Progenitor cell of endocrine pancreas (in vitro differentiated cells): Measurements from ENCODE around the gene VPREB3. TPM values are rescaled to one million over a fixed set of nuclear protein-coding genes. Genes with fewer than 3 reads are reported as not detected.

Source experiments
- DNase-seq: peaks from one replicate; pipeline ENCODE4 v3.0.0; 2021; ENCODE audit warnings: low spot score; ENCODE audit not compliant: unreplicated experiment
- H3K27ac Mint-ChIP-seq: 2 replicates; pipeline ENCODE4 v1.8.0; 2021; ENCODE audit warnings: mild to moderate bottlenecking, moderate library complexity, mixed read lengths
- H3K27me3 Mint-ChIP-seq: 2 replicates; pipeline ENCODE4 v1.8.0; 2021; ENCODE audit warnings: mixed read lengths
- H3K36me3 Mint-ChIP-seq: 2 replicates; pipeline ENCODE4 v1.8.0; 2022; ENCODE audit warnings: mixed read lengths; ENCODE audit not compliant: insufficient read depth
- H3K4me1 Mint-ChIP-seq: 2 replicates; pipeline ENCODE4 v1.8.0; 2021; ENCODE audit warnings: low read depth, mixed read lengths
- H3K4me3 Mint-ChIP-seq: 2 replicates; pipeline ENCODE4 v1.8.0; 2021; ENCODE audit warnings: low read depth, mild to moderate bottlenecking, moderate library complexity, mixed read lengths
- H3K9me3 Mint-ChIP-seq: 2 replicates; pipeline ENCODE4 v1.8.0; 2021; ENCODE audit warnings: low read depth, mixed read lengths
- CTCF ChIP-seq: fragments of 200-600 bp; sonication (generic); IDR thresholded peaks from one replicate; pipeline ENCODE4 v1.5.0; 2021; ENCODE audit warnings: antibody characterized with exemption, mild to moderate bottlenecking; ENCODE audit not compliant: unreplicated experiment
- long read RNA-seq: library from polyadenylated mRNA; unstranded; transcript quantifications from one replicate; pipeline ENCODE4 v2.0.0, GENCODE V29; 2020
- total RNA-seq: library from RNA; stranded (reverse); gene quantifications from 2 replicates; pipeline ENCODE4 v1.2.1, GENCODE V29; 2021

The VPREB3 gene
- not detected in 2 replicates for total RNA-seq
- long read RNA-seq, partial matches to known transcripts, result 0 of 1 reads
- long read RNA-seq, other reads (novel, unspliced or antisense), result 1 of 1 reads

DNA sequence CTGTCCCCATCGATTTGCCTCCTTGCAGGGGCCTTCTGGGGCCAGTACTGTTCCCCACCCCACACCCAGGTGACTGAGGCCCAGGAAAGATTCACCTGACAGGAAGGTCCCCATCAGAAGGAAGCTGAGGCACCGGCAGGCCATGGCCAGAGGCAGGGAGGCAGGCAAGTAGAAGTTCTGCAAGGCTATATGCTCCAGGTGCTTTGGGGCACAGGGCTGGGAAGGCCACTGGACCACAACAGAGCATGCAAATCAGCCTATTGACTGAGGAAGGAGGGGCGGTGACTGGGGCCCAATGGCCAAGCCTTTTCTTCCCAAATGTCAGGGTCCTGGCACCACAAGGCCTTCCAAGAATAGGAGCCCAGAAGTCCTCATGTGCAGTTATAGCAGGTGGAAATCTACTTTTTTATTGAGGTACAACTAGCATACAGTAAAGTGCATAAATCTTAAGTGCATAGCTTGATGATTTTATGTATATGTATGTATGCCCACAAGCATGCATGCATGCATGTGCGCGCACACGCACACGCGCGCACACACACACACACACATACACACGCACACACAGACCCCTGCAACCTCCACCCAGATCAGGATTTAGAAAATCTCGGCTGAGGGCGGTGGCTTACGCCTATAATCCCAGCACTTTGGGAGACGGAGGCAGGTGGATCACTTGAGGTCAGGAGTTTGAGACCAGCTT is at the start of gene VPREB3:
TSS of gene VPREB3 (minus strand) at position 206 of the 700 bp plus-strand sequence. CDS start at position 144, 62 bp downstream.
- peaks cover 10% of the 10 kb centered on the region for H3K4me1 Mint-ChIP-seq
- H3K36me3 Mint-ChIP-seq, result peaks cover 2% of the 10 kb centered on the region
- no peak for DNase-seq
- H3K27ac Mint-ChIP-seq, result no peak within 1 kb of the TSS
- H3K9me3 Mint-ChIP-seq, result no peaks in the 10 kb centered on the region
- no peak for TF ChIP-seq CTCF
- H3K4me3 Mint-ChIP-seq, result peak within 1 kb of the TSS; percentile 16
- H3K27me3 Mint-ChIP-seq, result no peaks in the 10 kb centered on the region

DNA sequence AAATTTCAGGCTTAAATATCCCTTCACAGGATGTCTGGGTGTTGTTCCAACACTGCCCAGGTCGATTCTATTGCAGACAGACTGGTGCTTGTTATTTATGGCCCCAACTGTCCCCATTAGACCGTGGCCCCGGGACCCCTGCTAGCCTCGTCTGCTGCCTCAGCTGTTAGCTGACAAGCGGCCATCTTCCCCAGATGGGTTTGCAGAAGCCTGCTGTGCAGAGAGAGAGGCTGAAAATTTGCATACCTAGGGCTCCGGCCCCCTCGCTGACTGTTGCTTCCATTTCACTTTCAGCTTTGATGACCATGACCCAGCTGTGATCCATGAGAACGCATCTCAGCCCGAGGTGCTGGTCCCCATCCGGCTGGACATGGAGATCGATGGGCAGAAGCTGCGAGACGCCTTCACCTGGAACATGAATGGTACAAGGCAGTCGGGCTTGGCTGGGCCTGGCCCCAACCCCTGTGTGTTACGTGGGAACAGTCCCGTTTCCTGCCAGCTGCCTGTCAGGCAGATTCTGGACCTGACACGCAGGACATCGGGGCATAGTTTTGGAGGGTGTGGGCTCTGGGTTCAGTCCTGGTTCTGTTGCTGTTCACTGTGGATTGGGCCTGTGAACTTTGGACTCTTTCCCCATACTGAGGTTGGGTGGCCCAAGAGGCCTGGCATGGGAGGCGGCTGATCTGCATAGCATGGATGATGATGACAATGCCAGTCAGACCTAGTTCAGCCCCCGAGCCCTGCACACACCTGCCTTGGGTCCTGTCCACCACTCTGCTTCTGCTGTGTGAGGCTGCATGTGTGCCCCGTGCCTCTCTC is 49.0 kb upstream of the VPREB3 start:
- Mint-ChIP-seq H3K27ac (peak overlapping the region; percentile 56), H3K27me3 (no peaks in the 10 kb centered on the region), H3K9me3 (no peaks in the 10 kb centered on the region), H3K36me3 (peaks cover 46% of the 10 kb centered on the region), H3K4me3 (no peak overlapping the region), H3K4me1 (peaks cover 6% of the 10 kb centered on the region)
- TF ChIP-seq CTCF, result no peak
- DNase-seq, result no peak

DNA sequence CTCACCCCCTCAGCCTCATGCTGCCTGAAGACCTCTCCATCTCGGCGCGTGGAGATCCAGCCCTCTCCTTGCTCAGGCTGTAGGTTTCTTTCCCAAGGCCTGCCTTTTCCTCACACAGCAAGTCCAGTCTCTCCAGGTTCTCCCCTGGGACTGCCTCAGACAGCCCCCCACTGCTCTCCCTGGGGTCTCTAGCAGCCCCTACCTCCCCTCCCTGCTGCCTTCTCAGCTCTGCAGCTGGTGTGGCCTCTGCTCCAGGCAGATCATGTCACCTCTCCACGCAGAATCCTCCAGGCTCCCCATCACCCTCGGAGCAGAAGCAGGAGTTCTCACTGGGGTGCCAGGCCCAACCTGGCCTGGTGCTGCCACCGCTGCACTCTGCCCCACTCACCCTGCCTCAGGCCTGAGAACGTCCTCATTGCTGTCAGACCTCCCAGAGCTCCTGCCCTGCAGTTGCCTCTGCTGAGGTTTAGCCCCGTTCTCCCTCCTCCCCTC is 47.7 kb upstream of the VPREB3 start:
- H3K27ac Mint-ChIP-seq, result no peak overlapping the region

DNA sequence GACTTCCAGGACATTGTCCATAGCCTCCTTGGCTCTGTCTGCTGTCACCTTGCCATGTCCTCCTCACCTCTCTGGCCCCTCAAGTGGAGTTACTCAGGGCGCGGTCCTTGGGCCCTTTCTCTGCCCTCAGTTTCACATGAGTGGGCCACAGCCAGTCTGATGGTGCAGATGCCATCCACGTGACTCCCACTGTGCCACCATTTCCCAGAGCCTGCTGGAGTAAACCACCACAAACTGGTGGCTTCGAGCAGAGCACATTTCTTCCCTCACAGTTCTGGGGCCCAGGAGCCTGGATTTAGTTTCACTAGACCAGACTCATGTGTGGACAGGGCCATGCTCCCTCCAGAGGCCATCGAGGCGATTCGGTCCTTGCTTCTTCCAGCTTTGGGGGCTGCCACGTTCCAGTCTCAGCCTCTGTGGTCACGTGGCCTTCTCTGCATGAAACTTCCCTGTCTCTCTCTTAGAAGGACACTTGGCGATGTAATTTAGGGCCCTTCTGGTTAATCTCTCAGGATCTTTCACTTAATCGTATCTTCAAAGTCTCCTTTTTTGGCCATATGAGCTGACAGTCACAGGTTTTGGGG is 47.1 kb upstream of the VPREB3 start:
- Mint-ChIP-seq H3K27me3 (no peaks in the 10 kb centered on the region), H3K4me3 (no peak overlapping the region), H3K36me3 (peaks cover 47% of the 10 kb centered on the region), H3K4me1 (peaks cover 6% of the 10 kb centered on the region), H3K9me3 (no peaks in the 10 kb centered on the region), H3K27ac (no peak overlapping the region)
- DNase-seq, result no peak
- TF ChIP-seq CTCF, result no peak

More for the DNA sequence above, 47.7 kb upstream of the VPREB3 start:
- Mint-ChIP-seq H3K27me3 (no peaks in the 10 kb centered on the region), H3K4me1 (peaks cover 6% of the 10 kb centered on the region), H3K36me3 (peaks cover 44% of the 10 kb centered on the region), H3K4me3 (no peak overlapping the region), H3K9me3 (no peaks in the 10 kb centered on the region)
- no peak for DNase-seq
- TF ChIP-seq CTCF, result no peak
